ENCODE results near the gene MDM1. TPM values are rescaled to one million over a fixed set of nuclear protein-coding genes. Genes with fewer than 3 reads are reported as not detected.

The MDM1 gene
- total RNA-seq, 1 donor from 2014 or later = 21.4 TPM

- Mint-ChIP-seq H3K4me3 (no peak overlapping the region), H3K9me3 (no peaks in the 10 kb centered on the region), H3K27ac (no peak overlapping the region), H3K4me1 (no peaks in the 10 kb centered on the region), H3K36me3 (no peaks in the 10 kb centered on the region), H3K27me3 (ENCODE audit: low read depth) (peaks cover 4% of the 10 kb centered on the region)
- TF ChIP-seq CTCF (IDR thresholded peaks at IDR 0.05; ENCODE audit: unreplicated experiment) = no peak
- no peak for DNase-seq (ENCODE audit: low spot score in 2 of 2, unreplicated experiment in 2 of 2)
Measured at GRCh38 chr12:68259318-68259940, 72.7 kb downstream of the MDM1 start.

DNA sequence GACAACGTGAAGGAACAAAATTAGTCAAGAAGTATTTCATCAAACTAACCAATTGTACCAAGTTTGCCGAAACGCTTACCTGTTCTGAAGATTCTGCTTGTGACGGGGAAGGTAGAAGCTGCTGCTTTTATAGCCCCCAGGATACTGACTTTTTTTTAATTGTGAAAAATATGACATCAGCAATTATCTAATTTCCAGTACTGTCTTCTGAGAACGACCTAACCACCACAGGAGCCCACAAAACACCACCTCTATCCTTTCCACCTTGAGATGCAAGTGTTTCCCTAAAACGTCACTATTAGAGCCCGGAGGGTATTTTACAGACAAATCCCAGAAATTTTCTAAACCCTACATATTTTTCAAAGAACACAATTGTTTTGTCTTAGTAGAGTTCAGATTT, 78.7 kb downstream of the MDM1 start, which contains the start of gene IL22:
Gene IL22 (minus strand): TSS at position 101 of the 400 bp plus-strand sequence. CDS start 156 bp downstream, outside the sequence.
- H3K4me1 Mint-ChIP-seq = peaks cover 5% of the 10 kb centered on the region
- no peaks in the 10 kb centered on the region for H3K36me3 Mint-ChIP-seq
- H3K4me3 Mint-ChIP-seq = no peak within 1 kb of the TSS
- H3K27ac Mint-ChIP-seq = no peak within 1 kb of the TSS
- no peak for TF ChIP-seq CTCF (IDR thresholded peaks at IDR 0.05; ENCODE audit: unreplicated experiment)
- no peak for DNase-seq (ENCODE audit: low spot score in 2 of 2, unreplicated experiment in 2 of 2)
- H3K9me3 Mint-ChIP-seq = no peaks in the 10 kb centered on the region
- peaks cover 5% of the 10 kb centered on the region for H3K27me3 Mint-ChIP-seq (ENCODE audit: low read depth)

DNA sequence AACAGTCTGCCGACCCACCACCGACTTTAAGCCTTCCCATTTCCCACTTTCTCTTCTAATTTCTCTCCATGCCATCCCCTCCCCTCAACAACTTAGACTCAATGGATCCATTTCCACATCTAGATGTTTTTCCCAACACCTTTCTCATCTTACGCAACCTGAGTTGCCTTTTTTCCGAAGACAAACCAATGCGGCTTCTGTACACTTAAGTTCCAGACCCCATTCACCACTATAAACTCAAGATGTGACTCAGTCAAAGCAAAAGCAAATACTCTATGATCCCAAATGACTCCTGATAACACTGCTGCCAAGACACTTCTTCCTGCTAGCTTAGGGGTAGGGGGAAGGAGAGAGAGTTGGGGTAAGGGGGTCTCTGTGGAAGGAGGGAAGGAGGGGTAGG, 80.1 kb downstream of the MDM1 start:
- no peak overlapping the region for H3K27ac Mint-ChIP-seq
- H3K4me1 Mint-ChIP-seq = peaks cover 10% of the 10 kb centered on the region
- peaks cover 5% of the 10 kb centered on the region for H3K27me3 Mint-ChIP-seq (ENCODE audit: low read depth)
- DNase-seq (ENCODE audit: low spot score in 2 of 2, unreplicated experiment in 2 of 2) = no peak
- no peak overlapping the region for H3K4me3 Mint-ChIP-seq
- H3K36me3 Mint-ChIP-seq = peaks cover 5% of the 10 kb centered on the region
- TF ChIP-seq CTCF (IDR thresholded peaks at IDR 0.05; ENCODE audit: unreplicated experiment) = no peak
- peaks cover 5% of the 10 kb centered on the region for H3K9me3 Mint-ChIP-seq

DNA sequence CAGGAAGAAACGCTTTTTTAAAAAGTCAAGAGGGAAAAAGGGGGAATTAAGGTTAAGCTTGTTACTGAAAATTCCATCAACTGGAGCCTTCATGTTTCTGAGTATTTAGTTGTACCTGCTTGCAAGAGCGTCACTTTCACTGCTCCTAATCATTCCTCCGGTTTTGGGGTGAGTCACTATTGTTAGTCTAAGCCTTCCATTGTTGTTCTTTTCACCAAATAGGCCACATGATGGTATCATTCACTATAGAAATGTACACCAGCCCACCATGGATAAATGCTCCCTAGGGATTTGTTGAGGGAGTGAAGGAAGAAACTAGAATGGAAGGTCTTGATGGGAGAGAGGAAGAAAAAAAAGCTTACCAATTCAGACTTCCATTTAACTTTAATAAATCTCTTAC, 81.7 kb downstream of the MDM1 start:
- peaks cover 9% of the 10 kb centered on the region for H3K9me3 Mint-ChIP-seq
- H3K4me1 Mint-ChIP-seq = peaks cover 26% of the 10 kb centered on the region
- DNase-seq (ENCODE audit: low spot score in 2 of 2, unreplicated experiment in 2 of 2) = no peak
- peaks cover 5% of the 10 kb centered on the region for H3K36me3 Mint-ChIP-seq
- H3K27me3 Mint-ChIP-seq (ENCODE audit: low read depth) = peaks cover 5% of the 10 kb centered on the region
- no peak for TF ChIP-seq CTCF (IDR thresholded peaks at IDR 0.05; ENCODE audit: unreplicated experiment)
- H3K4me3 Mint-ChIP-seq = no peak overlapping the region
- H3K27ac Mint-ChIP-seq = no peak overlapping the region

DNA sequence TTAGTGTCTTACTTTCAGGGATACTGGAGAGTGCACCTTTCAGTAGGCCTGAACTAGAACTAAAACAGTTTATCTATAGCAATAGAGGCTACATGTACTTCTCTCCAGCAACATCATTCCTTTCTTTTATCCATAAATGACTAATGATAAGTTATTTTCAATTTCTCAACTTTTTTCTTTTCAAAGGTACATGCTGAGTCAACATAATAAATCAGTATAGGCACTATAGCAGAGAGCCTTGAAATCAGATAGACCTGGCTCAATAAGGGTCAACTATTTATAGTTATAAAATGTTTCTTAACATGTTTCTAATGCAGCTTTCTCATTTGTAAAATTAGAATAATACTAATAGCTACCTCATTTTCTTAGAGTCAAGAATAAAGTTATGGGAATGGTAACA, 84.4 kb downstream of the MDM1 start:
- Mint-ChIP-seq H3K36me3 (peaks cover 5% of the 10 kb centered on the region), H3K4me1 (peaks cover 50% of the 10 kb centered on the region), H3K27me3 (ENCODE audit: low read depth) (peaks cover 3% of the 10 kb centered on the region), H3K9me3 (peaks cover 9% of the 10 kb centered on the region), H3K27ac (no peak overlapping the region), H3K4me3 (no peak overlapping the region)
- TF ChIP-seq CTCF (IDR thresholded peaks at IDR 0.05; ENCODE audit: unreplicated experiment) = no peak
- no peak for DNase-seq (ENCODE audit: low spot score in 2 of 2, unreplicated experiment in 2 of 2)
